Ishikawa (cell line): Measurements from ENCODE around the gene KCNH5.

Experiments used
- CEBPB ChIP-seq: IDR thresholded peaks from 2 replicates; pipeline ENCODE4 v1.6.1; 2012
- CREB1 ChIP-seq: IDR thresholded peaks from 2 replicates; pipeline ENCODE4 v1.6.1; 2012; ENCODE audit warnings: low read depth
- EGR1 ChIP-seq: IDR thresholded peaks from 2 replicates; pipeline ENCODE4 v1.6.1; 2012
- EP300 ChIP-seq: IDR thresholded peaks from 2 replicates; pipeline ENCODE4 v1.6.1; 2012; ENCODE audit warnings: borderline replicate concordance
- FOXM1 ChIP-seq: IDR thresholded peaks from 2 replicates; pipeline ENCODE4 v1.6.1; 2012; ENCODE audit warnings: low read depth, borderline replicate concordance
- NFIC ChIP-seq: IDR thresholded peaks from 2 replicates; pipeline ENCODE4 v1.6.1; 2012
- RAD21 ChIP-seq: IDR thresholded peaks from 2 replicates; pipeline ENCODE4 v1.6.1; 2012; ENCODE audit warnings: low read depth
- TAF1 ChIP-seq: IDR thresholded peaks from 2 replicates; pipeline ENCODE4 v1.6.1; 2012; ENCODE audit warnings: low read depth, mild to moderate bottlenecking
- TCF12 ChIP-seq: IDR thresholded peaks from 2 replicates; pipeline ENCODE4 v1.6.1; 2012; ENCODE audit warnings: low read depth
- TEAD4 ChIP-seq: IDR thresholded peaks from 2 replicates; pipeline ENCODE4 v1.6.1; 2012
- YY1 ChIP-seq: IDR thresholded peaks from 2 replicates; pipeline ENCODE4 v1.6.1; 2012; ENCODE audit warnings: low read depth
- ZBTB7A ChIP-seq: IDR thresholded peaks from 2 replicates; pipeline ENCODE4 v1.6.1; 2012; ENCODE audit warnings: low read depth
- TF ChIP-seq, protein P1 (sequence below): IDR thresholded peaks from 2 replicates; pipeline ENCODE4 v1.6.1; 2012
- TF ChIP-seq, protein P2 (sequence below): IDR thresholded peaks from 2 replicates; pipeline ENCODE4 v1.6.1; 2012; ENCODE audit warnings: low read depth, mild to moderate bottlenecking
- TF ChIP-seq, protein P3 (sequence below): IDR thresholded peaks from 2 replicates; pipeline ENCODE4 v1.6.1; 2012

KCNH5 gene

DNA sequence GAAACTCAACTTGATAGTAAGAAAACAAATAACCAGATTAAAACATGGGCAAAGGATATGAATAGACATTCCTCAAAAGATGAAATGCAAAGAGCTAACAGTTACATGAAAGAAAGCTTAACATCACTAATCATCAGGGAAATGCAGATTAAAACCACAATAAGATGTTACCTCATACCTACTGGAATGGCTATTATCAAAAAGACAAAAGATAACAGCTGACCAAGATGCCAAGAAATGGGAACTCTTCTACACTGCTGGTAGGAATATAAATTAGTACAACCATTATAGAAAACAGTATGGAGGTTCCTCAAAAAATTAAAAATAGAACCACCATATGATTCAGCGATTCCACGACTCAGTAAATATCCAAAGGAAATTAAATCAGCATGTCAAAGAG, 18.8 kb downstream of the KCNH5 start:
- TF ChIP-seq EGR1 (no peak), TEAD4 (no peak), EP300 (no peak), ZBTB7A (no peak), RAD21 (no peak), NFIC (no peak), CREB1 (no peak), FOXM1 (no peak), YY1 (no peak), CEBPB (no peak), TCF12 (no peak), TAF1 (no peak)
- TF ChIP-seq, protein P1, sequence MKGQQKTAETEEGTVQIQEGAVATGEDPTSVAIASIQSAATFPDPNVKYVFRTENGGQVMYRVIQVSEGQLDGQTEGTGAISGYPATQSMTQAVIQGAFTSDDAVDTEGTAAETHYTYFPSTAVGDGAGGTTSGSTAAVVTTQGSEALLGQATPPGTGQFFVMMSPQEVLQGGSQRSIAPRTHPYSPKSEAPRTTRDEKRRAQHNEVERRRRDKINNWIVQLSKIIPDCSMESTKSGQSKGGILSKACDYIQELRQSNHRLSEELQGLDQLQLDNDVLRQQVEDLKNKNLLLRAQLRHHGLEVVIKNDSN: no peak
- TF ChIP-seq, protein P2, sequence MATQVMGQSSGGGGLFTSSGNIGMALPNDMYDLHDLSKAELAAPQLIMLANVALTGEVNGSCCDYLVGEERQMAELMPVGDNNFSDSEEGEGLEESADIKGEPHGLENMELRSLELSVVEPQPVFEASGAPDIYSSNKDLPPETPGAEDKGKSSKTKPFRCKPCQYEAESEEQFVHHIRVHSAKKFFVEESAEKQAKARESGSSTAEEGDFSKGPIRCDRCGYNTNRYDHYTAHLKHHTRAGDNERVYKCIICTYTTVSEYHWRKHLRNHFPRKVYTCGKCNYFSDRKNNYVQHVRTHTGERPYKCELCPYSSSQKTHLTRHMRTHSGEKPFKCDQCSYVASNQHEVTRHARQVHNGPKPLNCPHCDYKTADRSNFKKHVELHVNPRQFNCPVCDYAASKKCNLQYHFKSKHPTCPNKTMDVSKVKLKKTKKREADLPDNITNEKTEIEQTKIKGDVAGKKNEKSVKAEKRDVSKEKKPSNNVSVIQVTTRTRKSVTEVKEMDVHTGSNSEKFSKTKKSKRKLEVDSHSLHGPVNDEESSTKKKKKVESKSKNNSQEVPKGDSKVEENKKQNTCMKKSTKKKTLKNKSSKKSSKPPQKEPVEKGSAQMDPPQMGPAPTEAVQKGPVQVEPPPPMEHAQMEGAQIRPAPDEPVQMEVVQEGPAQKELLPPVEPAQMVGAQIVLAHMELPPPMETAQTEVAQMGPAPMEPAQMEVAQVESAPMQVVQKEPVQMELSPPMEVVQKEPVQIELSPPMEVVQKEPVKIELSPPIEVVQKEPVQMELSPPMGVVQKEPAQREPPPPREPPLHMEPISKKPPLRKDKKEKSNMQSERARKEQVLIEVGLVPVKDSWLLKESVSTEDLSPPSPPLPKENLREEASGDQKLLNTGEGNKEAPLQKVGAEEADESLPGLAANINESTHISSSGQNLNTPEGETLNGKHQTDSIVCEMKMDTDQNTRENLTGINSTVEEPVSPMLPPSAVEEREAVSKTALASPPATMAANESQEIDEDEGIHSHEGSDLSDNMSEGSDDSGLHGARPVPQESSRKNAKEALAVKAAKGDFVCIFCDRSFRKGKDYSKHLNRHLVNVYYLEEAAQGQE: no peak
- TF ChIP-seq, protein P3, sequence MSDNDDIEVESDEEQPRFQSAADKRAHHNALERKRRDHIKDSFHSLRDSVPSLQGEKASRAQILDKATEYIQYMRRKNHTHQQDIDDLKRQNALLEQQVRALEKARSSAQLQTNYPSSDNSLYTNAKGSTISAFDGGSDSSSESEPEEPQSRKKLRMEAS: no peak

DNA sequence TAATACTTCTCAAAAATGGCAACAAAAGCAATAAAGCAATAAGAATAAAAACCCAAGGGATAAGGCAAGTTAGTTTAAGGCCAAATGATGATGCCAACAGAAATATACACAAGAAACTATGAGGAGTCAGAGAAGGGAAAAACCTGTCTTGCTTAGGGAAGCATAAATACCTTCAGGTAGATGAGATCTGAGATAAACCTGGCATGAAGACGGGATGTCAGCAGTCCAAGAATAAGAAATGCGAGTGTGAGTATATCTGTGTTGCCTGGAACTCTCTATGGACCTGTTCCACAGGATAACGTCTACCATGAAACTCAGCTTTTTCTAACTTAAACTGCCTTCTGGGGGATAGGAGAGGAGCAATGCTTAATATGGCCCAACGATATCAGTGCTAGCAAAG, 30.6 kb downstream of the KCNH5 start:
- TF ChIP-seq, protein P2: no peak
- TF ChIP-seq TCF12: no peak
- TF ChIP-seq, protein P1: no peak
- TF ChIP-seq RAD21: no peak
- TF ChIP-seq CEBPB: no peak
- no peak for TF ChIP-seq NFIC
- TF ChIP-seq FOXM1: no peak
- no peak for TF ChIP-seq EP300
- TF ChIP-seq TAF1: no peak
- TF ChIP-seq ZBTB7A: no peak
- TF ChIP-seq CREB1: no peak

DNA sequence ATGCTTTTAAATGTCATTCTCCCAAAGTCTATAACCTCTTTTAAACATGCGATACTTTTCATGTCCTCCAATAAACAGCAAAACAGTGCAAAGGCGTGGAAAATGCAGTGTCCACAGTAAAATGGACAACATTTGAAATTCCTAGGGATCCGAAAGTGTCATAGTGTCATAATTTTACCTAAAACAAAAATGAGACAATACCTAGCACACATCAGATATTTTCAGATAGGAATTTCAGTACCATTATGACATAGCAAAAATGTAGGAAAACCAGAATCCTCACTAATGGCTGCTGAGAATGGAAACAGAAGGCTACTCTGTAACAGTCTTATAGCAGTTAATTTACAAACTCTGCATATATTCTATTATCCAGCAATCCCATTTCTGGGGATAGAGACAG, 33.1 kb downstream of the KCNH5 start:
- TF ChIP-seq TAF1 (no peak), CREB1 (no peak), YY1 (no peak), FOXM1 (no peak)

DNA sequence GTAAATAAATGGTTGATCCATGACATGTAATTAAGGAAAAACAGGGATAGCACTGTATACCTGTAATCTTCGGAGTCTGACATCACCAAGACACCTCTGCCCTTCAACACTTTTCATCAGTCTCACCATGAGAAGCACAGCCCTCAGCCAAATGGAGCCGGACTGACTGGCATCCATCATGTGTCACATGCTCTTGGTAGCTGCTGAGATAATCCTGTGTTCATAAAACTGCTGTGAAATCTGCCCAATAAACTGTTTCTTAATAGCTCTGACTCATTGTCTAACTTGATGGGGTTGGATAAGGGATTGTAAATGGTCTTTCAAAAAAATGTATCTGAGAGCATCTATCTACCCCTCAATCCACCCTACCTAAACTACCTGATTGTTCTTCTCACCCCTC, 33.6 kb downstream of the KCNH5 start:
- TF ChIP-seq FOXM1 (no peak), TEAD4 (no peak), YY1 (no peak), TCF12 (no peak)
- TF ChIP-seq, protein P1: no peak

DNA sequence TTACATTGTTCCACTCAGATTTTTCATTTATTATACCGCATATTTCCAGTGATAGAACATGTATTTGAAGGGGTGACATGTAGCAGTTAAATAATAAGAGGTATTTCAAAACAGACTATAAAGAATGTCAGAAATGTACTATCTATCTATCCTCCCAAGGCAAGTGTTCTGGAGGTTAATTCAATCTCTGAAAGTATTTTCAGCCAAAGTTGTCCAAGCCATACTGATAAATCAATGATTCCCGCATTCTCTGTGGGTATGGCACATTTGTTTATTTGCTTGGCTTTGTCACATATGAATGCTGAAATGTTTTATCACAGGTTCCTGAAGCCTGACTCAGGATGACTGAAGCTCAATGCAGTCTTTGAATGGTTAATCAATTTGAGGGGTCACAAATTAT, 35.8 kb downstream of the KCNH5 start:
- no peak for TF ChIP-seq CEBPB
- no peak for TF ChIP-seq CREB1
- TF ChIP-seq ZBTB7A: no peak
- TF ChIP-seq EP300: no peak
- TF ChIP-seq, protein P1: no peak
- no peak for TF ChIP-seq TCF12
- TF ChIP-seq TEAD4: no peak
- no peak for TF ChIP-seq FOXM1
- TF ChIP-seq, protein P3: no peak
- no peak for TF ChIP-seq RAD21
- no peak for TF ChIP-seq NFIC
- TF ChIP-seq TAF1: no peak
- TF ChIP-seq, protein P2: no peak
- TF ChIP-seq EGR1: no peak
- no peak for TF ChIP-seq YY1
